ENCODE results near the gene CCDC12.

- no peak for TF ChIP-seq CTCF (IDR thresholded peaks at IDR 0.05)
- no peak for TF ChIP-seq POLR2A (IDR thresholded peaks at IDR 0.05)
Measured at GRCh38 chr3:47014036-47014435, 37.5 kb upstream of the CCDC12 start.

All from thyroid gland (tissue), 4 donors.